Mesenchymal stem cell (in vitro differentiated cells and primary cell): ENCODE results near the gene SCN1A.

Experiments used
- DNase-seq: peaks from one replicate; pipeline ENCODE4 v3.0.0-alpha.2; 2013
- H2AFZ ChIP-seq: one replicate; pipeline ENCODE4 v1.6.1; 2013; ENCODE audit warnings: low read depth, mild to moderate bottlenecking, control low read depth, inconsistent platforms, low read length, moderate library complexity
- H2AK5ac ChIP-seq: 2 replicates; pipeline ENCODE4 v1.6.1; 2013; ENCODE audit warnings: low read length, moderate library complexity, mild to moderate bottlenecking, inconsistent platforms; ENCODE audit not compliant: severe bottlenecking
- H2BK120ac ChIP-seq: one replicate; pipeline ENCODE4 v1.6.1; 2013; ENCODE audit warnings: low read depth, mild to moderate bottlenecking, inconsistent platforms, low read length, moderate library complexity
- H2BK12ac ChIP-seq, 2 experiments: one replicate each; pipeline ENCODE4 v1.6.1; 2013; ENCODE audit warnings: inconsistent platforms in 2 of 2, low read length in 2 of 2, mild to moderate bottlenecking in 2 of 2, moderate library complexity in 2 of 2, control low read depth in 1 of 2
- H2BK15ac ChIP-seq: one replicate; pipeline ENCODE4 v1.6.1; 2013; ENCODE audit warnings: mild to moderate bottlenecking, low read depth, inconsistent platforms; ENCODE audit not compliant: poor library complexity, severe bottlenecking
- H2BK5ac ChIP-seq: 2 replicates; pipeline ENCODE4 v1.6.1; 2013; ENCODE audit warnings: low read depth, mild to moderate bottlenecking, low read length, control low read depth, inconsistent platforms; ENCODE audit not compliant: poor library complexity, severe bottlenecking
- H3K14ac ChIP-seq, 2 experiments: one replicate each; pipeline ENCODE4 v1.6.1; 2013; ENCODE audit warnings: inconsistent platforms in 2 of 2, low read length in 2 of 2, control low read depth in 1 of 2, mild to moderate bottlenecking in 1 of 2, moderate library complexity in 1 of 2
- H3K18ac ChIP-seq, 2 experiments: one replicate each; pipeline ENCODE4 v1.6.1; 2013; ENCODE audit warnings: inconsistent platforms in 2 of 2, low read length in 2 of 2, control low read depth in 1 of 2, low read depth in 1 of 2, mild to moderate bottlenecking in 1 of 2
- H3K23ac ChIP-seq, 2 experiments: one replicate each; pipeline ENCODE4 v1.6.1; 2013; ENCODE audit warnings: inconsistent platforms in 2 of 2, low read length in 2 of 2, mild to moderate bottlenecking in 2 of 2, moderate library complexity in 2 of 2, control low read depth in 1 of 2
- H3K27ac ChIP-seq: 2 replicates; pipeline ENCODE4 v1.5.1; 2013; ENCODE audit warnings: mild to moderate bottlenecking, moderate library complexity, low read length, control low read depth, inconsistent platforms; ENCODE audit not compliant: poor library complexity, severe bottlenecking
- H3K27me3 ChIP-seq, 2 experiments: 2 replicates each; pipeline versions ENCODE4 v1.6.1 to v1.7.0; 2013; ENCODE audit warnings: low read length in 2 of 2, mild to moderate bottlenecking in 2 of 2, moderate library complexity in 2 of 2, control low read depth in 1 of 2, inconsistent platforms in 1 of 2; ENCODE audit not compliant: control insufficient read depth in 1 of 2, insufficient read depth in 1 of 2
- H3K36me3 ChIP-seq, 2 experiments: 2 replicates each; pipeline versions ENCODE4 v1.6.1 to v1.7.0; 2013; ENCODE audit warnings: low read length in 2 of 2, control low read depth in 1 of 2, inconsistent platforms in 1 of 2, low read depth in 1 of 2, mild to moderate bottlenecking in 1 of 2; ENCODE audit not compliant: insufficient read depth in 2 of 2, control insufficient read depth in 1 of 2
- H3K4ac ChIP-seq, 2 experiments: one replicate each; pipeline ENCODE4 v1.6.1; 2013; ENCODE audit warnings: inconsistent platforms in 2 of 2, low read length in 2 of 2, mild to moderate bottlenecking in 2 of 2, moderate library complexity in 2 of 2, control low read depth in 1 of 2, low read depth in 1 of 2
- H3K4me1 ChIP-seq: 2 replicates; pipeline ENCODE4 v1.6.1; 2013; ENCODE audit warnings: low read depth, low read length, control low read depth; ENCODE audit not compliant: control insufficient read depth, insufficient read depth
- H3K4me2 ChIP-seq: 2 replicates; pipeline ENCODE4 v1.6.1; 2013; ENCODE audit warnings: low read length, mild to moderate bottlenecking, inconsistent platforms; ENCODE audit not compliant: poor library complexity, severe bottlenecking
- H3K4me3 ChIP-seq, 2 experiments: 2 replicates each; pipeline versions ENCODE4 v1.5.1 to v1.7.0; 2013; ENCODE audit warnings: low read length in 2 of 2, mild to moderate bottlenecking in 2 of 2, control low read depth in 1 of 2, low read depth in 1 of 2; ENCODE audit not compliant: insufficient read depth in 1 of 2
- H3K79me1 ChIP-seq: replicated peaks from 2 replicates; pipeline ENCODE4 v1.6.1; 2013; ENCODE audit warnings: mild to moderate bottlenecking, control low read depth, low read length, inconsistent platforms; ENCODE audit not compliant: poor library complexity, severe bottlenecking
- H3K9ac ChIP-seq: 2 replicates; pipeline ENCODE4 v1.7.0; 2013; ENCODE audit warnings: mild to moderate bottlenecking, low read length, moderate library complexity
- H3K9me3 ChIP-seq: 2 replicates; pipeline ENCODE4 v1.7.0; 2013; ENCODE audit warnings: mild to moderate bottlenecking, low read length; ENCODE audit not compliant: control insufficient read depth
- H4K8ac ChIP-seq: one replicate; pipeline ENCODE4 v1.6.1; 2013; ENCODE audit warnings: inconsistent platforms, mild to moderate bottlenecking, low read length, moderate library complexity
- H4K91ac ChIP-seq: one replicate; pipeline ENCODE4 v1.6.1; 2013; ENCODE audit warnings: mild to moderate bottlenecking, low read length, inconsistent platforms
- WGBS: methylation state at CpG from one replicate; pipeline ENCODE4 v1.1.7; 2013; ENCODE audit warnings: mixed read lengths; 5-methylcytosine and 5-hydroxymethylcytosine counted together

Gene SCN1A

GRCh38 chr2:166070231-166070630 is 57.6 kb downstream of the SCN1A start:
- Histone ChIP-seq H3K23ac (no peak overlapping the region), H3K27me3 (no peaks in the 10 kb centered on the region), H3K18ac (no peak overlapping the region), H3K27ac (no peak overlapping the region), H2BK120ac (no peak overlapping the region), H3K14ac (no peak overlapping the region), H3K9me3 (no peaks in the 10 kb centered on the region), H3K4me2 (no peak overlapping the region), H2BK12ac (no peak overlapping the region), H2AK5ac (no peak overlapping the region), H2BK15ac (no peak overlapping the region), H4K91ac (no peak overlapping the region), H3K9ac (no peak overlapping the region), H3K4ac (no peak overlapping the region), H3K4me3 (no peak overlapping the region), H3K79me1 (no peaks in the 10 kb centered on the region), H4K8ac (no peak overlapping the region), H3K4me1 (no peaks in the 10 kb centered on the region), H2BK5ac (no peak overlapping the region), H3K36me3 (no peaks in the 10 kb centered on the region), H2AFZ (no peak overlapping the region)
- DNase-seq: no peak
- 85% methylated on average over 2 of the region's 3 CpGs for WGBS

- no peak overlapping the region for H3K18ac ChIP-seq
- no peaks in the 10 kb centered on the region for H3K36me3 ChIP-seq
- no peak overlapping the region for H3K4me2 ChIP-seq
- 57% methylated on average over 1 of the region's 1 CpG for WGBS
- H2AK5ac ChIP-seq: no peak overlapping the region
- H4K8ac ChIP-seq: no peak overlapping the region
- H2BK120ac ChIP-seq: no peak overlapping the region
- no peak overlapping the region for H4K91ac ChIP-seq
- H3K9me3 ChIP-seq: no peaks in the 10 kb centered on the region
- no peak overlapping the region for H3K27ac ChIP-seq
- no peak overlapping the region for H3K4ac ChIP-seq
- H3K9ac ChIP-seq: no peak overlapping the region
- no peak overlapping the region for H3K14ac ChIP-seq
- no peak overlapping the region for H2BK12ac ChIP-seq
- H3K79me1 ChIP-seq: no peaks in the 10 kb centered on the region
- no peak overlapping the region for H3K23ac ChIP-seq
- DNase-seq: no peak
- no peak overlapping the region for H2BK5ac ChIP-seq
- no peak overlapping the region for H2AFZ ChIP-seq
- H2BK15ac ChIP-seq: no peak overlapping the region
- H3K4me3 ChIP-seq: no peak overlapping the region
- H3K4me1 ChIP-seq: no peaks in the 10 kb centered on the region
- H3K27me3 ChIP-seq: no peaks in the 10 kb centered on the region
Observed at GRCh38 chr2:166068981-166069380, 58.8 kb downstream of the SCN1A start.

- no peak overlapping the region for H2BK15ac ChIP-seq
- DNase-seq: no peak
- no peaks in the 10 kb centered on the region for H3K79me1 ChIP-seq
- H3K9ac ChIP-seq: no peak overlapping the region
- H3K36me3 ChIP-seq: no peaks in the 10 kb centered on the region
- H2AFZ ChIP-seq: no peak overlapping the region
- H3K4me3 ChIP-seq: no peak overlapping the region
- no peak overlapping the region for H2BK120ac ChIP-seq
- H3K27ac ChIP-seq: no peak overlapping the region
- WGBS: 87% methylated on average over 2 of the region's 2 CpGs
- H3K9me3 ChIP-seq: no peaks in the 10 kb centered on the region
- no peak overlapping the region for H3K23ac ChIP-seq
- no peak overlapping the region for H2AK5ac ChIP-seq
- no peak overlapping the region for H2BK12ac ChIP-seq
- H3K14ac ChIP-seq: no peak overlapping the region
- no peak overlapping the region for H3K18ac ChIP-seq
- H4K91ac ChIP-seq: no peak overlapping the region
- H4K8ac ChIP-seq: no peak overlapping the region
- H3K4me1 ChIP-seq: no peaks in the 10 kb centered on the region
- no peak overlapping the region for H2BK5ac ChIP-seq
- H3K4ac ChIP-seq: no peak overlapping the region
- no peak overlapping the region for H3K4me2 ChIP-seq
- no peaks in the 10 kb centered on the region for H3K27me3 ChIP-seq
Observed at GRCh38 chr2:166067229-166067628, 60.6 kb downstream of the SCN1A start.

- Histone ChIP-seq H3K9ac (no peak overlapping the region), H2BK12ac (no peak overlapping the region), H3K18ac (no peak overlapping the region)
Observed at GRCh38 chr2:166060191-166060590, 67.6 kb downstream of the SCN1A start.

More at GRCh38 chr2:166060191-166060590, 67.6 kb downstream of the SCN1A start:
- H2BK120ac ChIP-seq: no peak overlapping the region
- H3K27me3 ChIP-seq: no peaks in the 10 kb centered on the region
- no peak for DNase-seq
- no peak overlapping the region for H4K8ac ChIP-seq
- H3K4me2 ChIP-seq: no peak overlapping the region
- no peak overlapping the region for H3K14ac ChIP-seq
- H3K23ac ChIP-seq: no peak overlapping the region
- H3K36me3 ChIP-seq: no peaks in the 10 kb centered on the region
- H2AK5ac ChIP-seq: no peak overlapping the region
- H2BK5ac ChIP-seq: no peak overlapping the region
- H4K91ac ChIP-seq: no peak overlapping the region
- H3K79me1 ChIP-seq: no peaks in the 10 kb centered on the region
- no peak overlapping the region for H3K4ac ChIP-seq
- H2BK15ac ChIP-seq: no peak overlapping the region
- no peak overlapping the region for H3K27ac ChIP-seq
- no peak overlapping the region for H3K4me3 ChIP-seq
- no peak overlapping the region for H2AFZ ChIP-seq
- 92% methylated on average over 3 of the region's 4 CpGs for WGBS
- no peaks in the 10 kb centered on the region for H3K4me1 ChIP-seq
- no peaks in the 10 kb centered on the region for H3K9me3 ChIP-seq
